ENCODE measurements around the gene IFNA17.
"Not testable (repeated sequence)": the region's sequence is repeated elsewhere in the genome, so short reads cannot be mapped to it uniquely, and the experiment has no call there.

Gene IFNA17

DNA sequence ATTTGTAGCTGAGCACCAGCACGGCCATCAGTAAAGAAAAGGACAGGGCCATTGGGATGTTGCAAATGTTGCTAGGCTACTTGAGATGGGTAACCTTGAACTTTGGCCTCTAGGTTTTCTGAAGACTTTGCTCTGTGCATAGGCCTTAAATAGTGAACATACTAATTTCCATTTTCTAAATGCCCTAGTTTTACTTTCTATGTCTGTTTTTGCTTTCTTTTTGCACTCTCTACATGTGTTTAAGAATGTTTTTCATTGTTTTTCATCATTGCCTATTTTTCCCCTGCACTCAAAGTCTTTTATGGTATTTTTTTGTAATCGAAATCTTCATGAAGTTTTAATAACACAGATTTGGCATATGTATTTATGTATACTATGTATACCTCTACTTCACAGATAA lies at the start of gene IFNA17:
TSS of gene IFNA17 (minus strand) at position 101 of the 400 bp plus-strand sequence. CDS start at position 52, 49 bp downstream.
- DNase-seq: no peak

DNA sequence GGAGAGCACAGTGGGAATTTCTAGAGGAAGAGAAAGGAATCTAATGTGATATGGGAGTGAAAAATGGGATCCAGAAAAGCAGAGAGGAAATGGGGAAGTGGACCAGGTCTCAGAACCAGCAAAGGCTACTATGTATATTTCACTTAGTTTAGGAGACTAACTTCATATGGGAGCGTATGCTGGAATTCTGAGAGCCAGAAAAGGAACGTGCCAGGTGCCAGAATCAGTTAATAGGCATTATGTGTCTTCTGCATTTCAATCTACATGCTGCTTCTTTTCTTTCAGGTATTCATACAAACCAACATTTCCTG lies 40.3 kb upstream of the IFNA17 start:
- DNase-seq: no peak

DNA sequence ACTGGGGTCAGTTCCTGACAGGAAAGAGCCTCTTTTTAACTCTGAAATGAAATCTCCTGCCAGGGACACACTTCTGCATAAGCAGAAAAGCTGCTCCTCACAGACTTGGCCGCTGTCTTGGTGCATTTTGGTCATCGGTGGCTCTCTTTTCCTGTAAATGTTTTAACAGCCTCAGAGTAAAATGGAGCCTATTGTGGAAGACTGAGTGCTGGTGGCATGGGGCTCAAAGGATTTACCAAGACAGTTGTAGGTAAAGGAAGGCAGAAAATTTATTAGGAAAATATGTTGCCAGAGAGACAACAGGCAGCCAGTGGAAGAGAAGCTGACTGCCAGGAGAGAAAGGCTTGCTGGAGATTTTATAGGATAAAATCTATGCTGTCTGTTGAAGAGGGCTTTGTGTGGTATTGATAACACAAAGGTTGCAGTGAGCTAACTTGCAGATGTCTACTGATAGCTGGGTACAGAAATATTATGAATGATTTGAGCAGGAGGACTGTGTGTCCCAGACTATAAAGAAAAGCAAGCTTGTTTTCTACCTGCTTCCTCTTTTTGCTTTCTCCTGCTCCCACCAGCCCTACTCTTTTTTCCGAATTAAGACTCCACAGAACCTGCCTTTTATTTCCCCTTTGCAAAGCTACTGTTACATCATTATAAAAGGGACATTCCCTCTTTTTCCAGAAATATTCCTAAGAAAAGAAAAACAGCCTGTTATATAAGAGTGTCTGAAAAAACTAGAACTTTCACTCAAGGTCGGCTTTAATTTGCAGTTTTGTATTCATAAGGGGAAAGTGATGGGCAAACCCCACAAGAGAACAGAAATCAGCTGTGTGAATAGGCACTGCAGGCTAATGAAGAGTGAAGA lies 39.7 kb upstream of the IFNA17 start:
- no peak for DNase-seq

DNA sequence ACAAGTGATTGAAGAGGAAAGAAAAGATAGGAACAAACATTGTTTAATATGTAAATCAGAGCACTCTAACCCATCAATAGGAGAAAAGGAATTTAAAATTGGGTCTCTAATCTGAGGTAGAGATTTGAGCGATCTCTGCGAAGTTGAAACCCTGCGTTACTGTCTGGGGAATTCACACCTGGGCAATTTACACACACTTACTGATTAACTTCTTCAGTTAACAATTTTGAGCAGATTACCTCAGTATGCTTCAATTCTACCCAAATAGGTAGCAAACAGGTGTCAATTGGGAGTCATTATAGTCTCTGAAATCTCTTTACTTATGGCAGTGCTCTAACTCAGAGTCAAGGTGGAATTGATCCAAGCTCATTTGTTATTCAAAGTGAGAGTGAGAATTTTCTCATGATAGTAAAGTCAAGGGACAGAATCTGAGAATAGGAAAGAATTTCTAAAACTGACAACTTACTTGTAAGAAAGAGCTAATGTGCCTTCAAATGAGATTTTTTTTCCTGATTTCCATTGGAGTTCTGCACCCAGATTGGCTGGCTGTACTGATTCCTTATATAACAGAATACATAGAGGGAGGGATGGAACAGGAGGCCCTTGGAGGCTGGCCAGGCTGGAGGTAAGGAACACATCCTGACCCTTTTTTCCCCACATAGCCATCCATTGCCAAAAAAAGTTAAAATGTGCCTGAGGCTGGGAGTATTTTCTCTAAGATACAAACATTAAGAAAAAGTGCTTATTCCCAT lies 38.9 kb upstream of the IFNA17 start:
- DNase-seq: no peak

DNA sequence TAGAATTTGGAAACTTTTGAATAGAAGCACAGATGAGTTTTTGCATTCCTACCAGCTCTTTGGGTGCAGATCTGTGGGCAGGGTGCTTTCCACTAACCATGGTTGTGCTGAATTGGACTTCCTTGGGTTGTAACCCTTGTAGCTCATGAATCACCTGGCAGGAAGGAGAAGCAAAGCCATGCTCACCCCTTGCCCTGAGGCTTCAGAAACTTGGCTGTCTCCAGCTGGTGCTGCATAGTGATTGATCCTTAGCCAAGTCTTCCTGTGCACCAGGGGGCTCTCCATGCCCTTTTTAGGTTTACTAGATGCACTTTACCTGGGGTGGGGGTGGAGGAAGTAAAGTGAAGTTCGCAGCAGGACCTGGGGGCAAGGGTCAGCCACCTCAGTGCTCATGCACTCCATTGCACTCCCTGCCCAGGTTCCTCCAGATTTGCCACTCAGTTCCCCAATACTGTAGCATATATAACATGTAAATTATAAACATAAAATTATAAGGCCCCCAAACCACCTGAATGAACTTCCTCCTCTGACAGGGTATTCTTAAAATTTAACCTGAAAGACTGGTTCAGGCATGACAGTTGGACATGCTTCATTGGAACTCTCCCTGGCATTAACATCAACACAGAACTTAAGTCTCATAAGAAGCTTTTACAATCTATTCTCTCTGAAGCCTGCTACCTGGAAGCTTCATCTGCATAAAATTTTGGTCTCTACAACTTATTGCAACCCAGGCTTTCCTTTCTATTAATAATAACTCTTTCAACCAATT lies 37.6 kb upstream of the IFNA17 start:
- no peak for DNase-seq

DNA sequence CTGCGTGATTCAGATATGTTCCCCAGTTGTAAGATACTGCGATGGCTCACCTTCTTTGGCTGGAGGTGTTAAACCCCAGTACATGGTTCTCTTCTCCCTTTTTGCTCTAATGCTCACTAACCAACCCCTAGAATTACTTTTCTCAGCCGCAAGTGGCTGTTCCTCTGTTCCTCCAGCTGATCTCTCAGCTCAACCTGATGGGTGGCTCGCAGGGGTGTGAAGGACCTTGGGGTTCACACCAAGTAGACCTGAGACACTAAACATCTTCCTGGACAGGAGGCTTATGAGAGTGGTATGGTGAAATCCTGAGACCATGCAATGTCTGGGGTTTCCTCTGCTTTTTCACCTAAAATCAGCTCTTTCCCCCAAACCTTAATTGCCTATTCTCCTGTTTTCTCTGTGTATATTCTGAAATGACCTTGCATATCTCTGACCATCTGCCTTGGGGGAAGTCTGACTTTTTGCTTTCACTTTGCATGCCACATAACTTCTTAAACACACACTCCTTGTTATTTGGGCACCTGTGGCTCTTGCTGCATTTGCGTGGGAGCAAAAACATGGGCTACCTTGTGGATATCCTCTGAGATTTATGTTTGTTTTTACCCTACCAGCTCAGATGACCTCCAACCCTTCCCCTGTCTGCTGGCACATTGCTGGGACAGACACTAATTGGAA lies 27.7 kb upstream of the IFNA17 start:
- DNase-seq: no peak

DNA sequence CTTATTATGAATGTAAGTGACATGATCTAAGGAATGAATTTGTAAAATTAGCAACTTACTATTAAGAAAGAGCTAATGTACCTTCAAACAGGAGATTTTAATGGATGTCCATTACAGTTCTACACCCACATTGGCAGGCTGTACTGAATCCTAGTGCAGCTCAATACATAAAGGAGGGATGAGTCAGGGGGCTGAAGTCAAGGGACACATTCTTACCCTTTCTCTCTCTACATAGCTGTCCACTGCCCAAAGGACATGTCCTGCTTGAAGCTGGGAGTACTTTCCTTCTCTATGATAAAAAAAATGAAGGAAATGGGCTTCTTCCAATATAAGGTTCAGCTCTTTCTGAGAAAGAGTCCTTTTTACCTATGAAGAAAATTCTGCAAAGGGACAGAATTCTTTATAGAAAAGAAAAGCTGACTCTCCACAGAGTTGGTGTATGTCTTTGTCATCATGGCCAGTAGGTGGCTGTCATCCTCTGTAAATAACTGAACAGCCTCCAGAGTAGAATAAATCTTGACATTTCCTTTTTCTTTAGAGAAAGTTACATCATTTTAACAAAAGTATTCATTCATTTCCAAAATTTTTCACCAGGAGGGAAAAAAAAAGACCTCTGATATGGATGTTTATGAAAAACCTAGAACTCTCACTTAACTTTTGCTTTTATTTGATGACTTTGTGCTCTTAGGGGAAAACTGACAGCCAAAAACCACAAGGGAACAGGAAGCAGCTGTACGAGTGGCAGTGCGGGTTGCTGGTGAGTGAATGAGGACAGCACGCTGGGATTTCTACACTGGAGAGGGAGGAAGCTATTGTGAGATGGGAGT lies 24.9 kb upstream of the IFNA17 start:
- DNase-seq: no peak

DNA sequence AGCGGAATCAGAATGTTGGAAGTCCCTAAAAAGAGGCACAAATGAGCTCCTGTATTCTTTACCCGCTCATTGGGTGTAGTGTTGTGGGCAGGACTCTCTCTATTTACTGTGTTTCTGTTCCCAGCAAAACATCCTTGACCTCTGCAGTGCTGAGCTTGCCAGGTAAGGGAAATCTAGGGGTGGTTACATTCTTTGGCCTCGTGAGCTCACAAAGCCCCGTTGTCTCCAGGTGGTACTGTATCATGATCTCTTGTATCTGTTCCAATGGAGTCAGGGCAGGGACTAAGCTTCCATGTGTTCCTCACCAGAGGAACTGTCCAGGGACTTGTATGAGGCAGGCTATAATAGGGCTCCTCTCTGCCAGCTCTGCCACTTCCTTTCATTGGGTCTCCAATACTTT lies 23.6 kb upstream of the IFNA17 start:
- no peak for DNase-seq

DNA sequence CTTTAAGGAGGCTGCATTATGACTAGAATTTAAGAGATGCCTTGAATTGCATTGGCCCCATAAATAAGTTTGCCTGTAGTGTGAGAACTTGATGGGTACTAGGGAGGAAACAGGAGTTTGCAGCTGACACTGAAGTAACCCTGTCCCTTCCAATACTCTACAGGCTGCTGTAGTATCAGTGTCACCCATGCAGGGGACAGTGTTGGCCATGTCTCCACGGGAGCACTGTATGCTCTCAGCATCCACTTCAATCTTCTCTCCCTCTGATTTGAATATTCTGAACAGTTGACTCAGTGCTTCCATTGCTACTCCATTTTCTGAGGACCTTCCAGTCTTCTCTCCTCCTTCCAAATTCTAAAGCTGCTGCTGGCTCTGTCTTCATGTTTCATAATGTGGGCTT lies 23.2 kb upstream of the IFNA17 start:
- no peak for DNase-seq

DNA sequence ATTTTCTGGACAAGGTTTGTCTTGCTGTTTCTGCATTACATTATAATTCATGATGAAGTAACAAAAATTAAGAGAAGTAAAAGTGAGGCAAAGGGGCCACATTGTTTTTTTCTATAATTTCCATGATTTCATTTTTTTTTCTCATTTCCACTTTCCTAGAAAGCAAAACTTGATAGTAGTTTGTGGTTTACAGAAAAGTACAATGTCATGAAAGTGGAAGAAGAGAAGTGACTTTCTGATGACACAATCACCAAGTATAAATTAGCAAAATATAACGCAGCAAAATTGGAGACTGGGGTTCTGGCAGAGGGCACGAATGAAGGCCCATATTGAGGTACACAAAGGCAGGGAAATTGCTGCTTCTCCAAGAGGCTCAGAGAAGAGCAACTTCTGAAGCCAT lies 16.8 kb upstream of the IFNA17 start:
- no peak for DNase-seq

DNA sequence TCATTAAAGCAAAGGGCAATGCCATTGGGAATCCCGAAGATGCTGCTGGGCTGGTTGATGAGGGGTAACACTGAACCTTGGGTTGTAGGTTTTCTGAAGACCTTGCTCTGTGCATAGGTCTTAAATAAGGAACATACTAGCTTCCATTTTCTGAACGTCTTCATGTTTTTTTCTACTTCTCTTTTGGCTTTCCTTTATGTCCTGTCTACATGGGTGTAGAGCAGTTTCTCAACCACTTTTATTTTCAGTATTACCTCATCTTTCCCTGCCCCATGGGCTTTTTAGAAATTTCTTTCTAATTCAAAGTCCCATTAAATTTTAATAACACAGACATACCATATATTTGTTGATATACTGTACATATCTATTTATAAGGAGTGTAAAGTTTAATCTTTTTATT lies 11.9 kb upstream of the IFNA17 start, which contains the start of gene IFNA14:
TSS of gene IFNA14 (minus strand) at position 95 of the 400 bp plus-strand sequence. CDS start at position 25, 70 bp downstream.
- no peak for DNase-seq

DNA sequence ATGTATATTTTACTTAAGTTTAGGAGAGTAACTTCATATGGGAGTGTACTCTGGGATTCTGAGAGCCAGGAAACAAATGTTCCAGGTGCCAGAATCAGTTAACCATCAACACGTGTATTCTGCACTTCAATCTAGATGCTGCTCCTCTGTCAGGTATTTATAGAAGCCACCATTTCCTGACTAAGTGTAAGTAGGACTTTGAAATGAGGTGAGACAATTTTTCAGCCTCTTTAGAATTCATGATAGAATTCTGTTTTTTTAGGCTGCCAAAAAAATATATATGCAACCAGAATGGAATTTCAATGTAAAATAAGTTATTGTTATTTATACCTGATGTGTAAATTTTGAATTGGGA lies 8.3 kb upstream of the IFNA17 start:
- DNase-seq: not testable (repeated sequence)

DNA sequence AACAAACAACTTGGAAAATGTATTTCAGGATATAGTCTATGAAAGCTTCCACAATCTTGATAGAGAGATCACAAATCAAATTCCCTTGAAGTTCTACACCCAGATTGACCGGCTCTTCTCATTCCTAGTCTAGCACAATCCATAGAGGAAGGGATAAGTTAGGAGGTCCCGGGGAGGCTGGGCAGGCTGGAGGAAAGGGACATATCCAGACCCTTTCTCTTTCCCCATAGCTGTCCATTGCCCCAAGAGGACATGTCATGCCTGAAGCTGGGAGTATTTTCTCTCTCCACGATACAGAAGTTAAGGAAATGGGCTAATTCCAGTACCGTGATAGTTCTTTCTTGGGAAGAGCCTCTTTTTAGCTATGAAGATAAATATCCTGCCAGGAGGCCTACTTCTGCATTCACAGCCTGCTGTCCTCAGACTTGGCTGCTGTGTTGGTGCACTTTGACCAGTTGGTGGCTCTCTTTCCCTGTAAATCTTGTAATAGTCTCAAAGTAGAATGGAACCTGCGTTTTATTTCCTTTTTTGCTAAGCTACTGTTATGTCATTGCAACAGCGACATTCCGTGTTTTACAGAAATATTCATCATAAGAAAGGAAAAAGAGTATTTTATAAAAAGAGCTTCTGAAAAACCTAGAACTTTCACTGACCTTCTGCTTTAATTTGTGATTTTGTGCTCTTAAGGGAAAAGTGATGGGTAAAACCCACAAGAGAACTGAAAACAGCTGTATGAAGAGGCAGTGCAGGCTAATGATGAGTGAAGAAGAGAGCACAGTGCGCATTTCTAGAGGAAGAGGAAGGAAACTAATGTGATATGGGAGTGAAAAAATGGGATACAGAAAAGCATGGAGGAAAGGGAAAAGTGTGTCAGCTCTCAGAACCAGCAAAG lies 7.7 kb upstream of the IFNA17 start:
- DNase-seq: peak; percentile 39

DNA sequence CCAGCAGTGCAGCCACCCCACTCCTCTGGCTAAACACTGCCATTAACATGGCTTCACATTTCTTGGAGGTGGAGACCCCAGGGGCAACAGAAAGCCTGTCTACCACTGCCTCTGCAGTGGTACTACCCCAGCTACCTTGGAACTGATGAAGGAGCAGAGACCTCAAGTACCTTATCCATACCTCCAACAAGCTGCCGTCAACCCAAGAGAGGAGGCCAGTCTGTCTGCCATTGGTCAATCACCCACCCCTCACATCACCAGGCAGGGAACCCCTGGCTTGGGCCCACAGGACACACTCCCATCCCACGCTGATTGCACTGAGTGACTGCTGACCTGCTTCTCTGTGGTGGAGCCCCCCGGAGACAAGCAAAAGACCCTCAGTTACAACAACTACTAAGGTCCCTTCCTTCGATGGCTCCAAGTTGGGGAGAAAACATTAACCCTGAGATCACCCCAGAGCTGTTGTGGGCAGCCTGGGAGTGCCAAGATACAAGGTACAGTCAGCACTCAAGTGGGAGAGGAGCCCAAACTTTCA lies 6.2 kb upstream of the IFNA17 start:
- DNase-seq: no peak

DNA sequence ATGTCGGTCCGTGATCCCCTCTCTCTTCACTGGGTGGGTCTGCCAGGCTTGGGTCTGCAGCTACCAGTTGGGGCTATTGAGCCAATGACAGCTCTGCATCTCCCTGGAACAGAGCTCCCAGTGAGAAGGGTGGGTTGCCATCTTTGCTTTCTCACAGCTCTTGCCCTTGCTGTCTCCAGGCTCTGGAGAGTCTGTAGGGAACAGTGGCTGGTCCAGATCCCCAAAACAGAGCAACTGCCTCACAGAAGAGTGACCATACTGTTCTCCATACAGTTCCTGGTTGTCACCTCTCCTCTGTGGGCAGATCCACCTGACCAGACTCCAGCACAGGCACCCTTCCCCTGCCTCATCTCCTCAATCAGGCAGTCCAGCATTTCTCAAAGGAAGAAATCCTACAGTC lies 5.2 kb upstream of the IFNA17 start:
- no peak for DNase-seq

DNA sequence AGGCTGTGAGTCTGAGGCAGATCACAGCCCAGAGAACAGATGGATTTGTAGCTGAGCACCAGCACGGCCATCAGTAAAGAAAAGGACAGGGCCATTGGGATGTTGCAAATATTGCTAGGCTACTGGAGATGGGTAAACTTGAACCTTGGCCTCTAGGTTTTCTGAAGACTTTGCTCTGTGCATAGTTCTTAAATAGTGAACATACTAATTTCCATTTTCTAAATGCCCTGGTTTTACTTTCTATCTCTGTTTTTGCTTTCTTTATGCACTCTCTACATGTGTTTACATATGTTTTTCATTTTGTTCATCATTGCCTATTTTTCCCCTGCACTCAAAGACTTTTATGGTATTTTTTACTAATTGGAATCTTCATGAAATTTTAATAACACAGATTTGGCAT lies 10.8 kb downstream of the IFNA17 start, which contains the start of gene IFNA16:
TSS of gene IFNA16 (minus strand) at position 101 of the 400 bp plus-strand sequence. CDS start at position 95, 6 bp downstream.
- not testable (repeated sequence) for DNase-seq

DNA sequence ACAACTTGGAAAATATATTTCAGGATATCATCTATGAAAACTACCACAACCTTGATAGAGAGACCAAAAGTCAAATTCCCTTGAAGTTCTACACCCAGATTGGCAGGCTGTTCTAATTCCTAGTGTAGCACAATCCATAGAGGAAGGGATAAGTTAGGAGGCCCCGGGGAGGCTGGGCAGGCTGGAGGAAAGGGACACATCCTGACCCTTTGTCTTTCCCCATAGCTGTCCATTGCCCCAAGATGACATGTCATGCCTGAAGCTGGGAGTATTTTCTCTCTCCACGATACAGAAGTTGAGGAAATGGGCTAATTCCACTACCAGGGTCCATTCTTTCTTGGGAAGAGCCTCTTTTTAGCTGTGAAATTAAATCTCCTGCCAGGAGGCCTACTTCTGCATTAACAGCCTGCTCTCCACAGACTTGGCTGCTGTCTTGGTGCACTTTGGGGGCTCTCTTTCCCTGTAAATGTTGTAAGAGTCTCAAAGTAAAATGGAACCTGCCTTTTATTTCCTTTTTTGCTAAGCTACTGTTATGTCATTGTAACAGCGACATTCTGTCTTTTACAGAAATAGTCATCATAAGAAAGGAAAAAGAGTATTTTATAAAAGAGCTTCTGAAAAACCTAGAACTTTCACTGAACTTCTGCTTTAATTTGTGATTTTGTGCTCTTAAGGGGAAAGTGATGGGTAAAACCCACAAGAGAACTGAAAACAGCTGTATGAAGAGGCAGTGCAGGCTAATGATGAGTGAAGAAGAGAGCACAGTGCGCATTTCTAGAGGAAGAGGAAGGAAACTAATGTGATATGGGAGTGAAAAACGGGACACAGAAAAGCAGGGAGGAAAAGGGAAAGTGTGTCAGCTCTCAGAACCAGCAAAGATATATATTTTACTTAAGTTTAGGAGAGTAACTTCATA lies 14.4 kb downstream of the IFNA17 start:
- DNase-seq: peak; percentile 5

DNA sequence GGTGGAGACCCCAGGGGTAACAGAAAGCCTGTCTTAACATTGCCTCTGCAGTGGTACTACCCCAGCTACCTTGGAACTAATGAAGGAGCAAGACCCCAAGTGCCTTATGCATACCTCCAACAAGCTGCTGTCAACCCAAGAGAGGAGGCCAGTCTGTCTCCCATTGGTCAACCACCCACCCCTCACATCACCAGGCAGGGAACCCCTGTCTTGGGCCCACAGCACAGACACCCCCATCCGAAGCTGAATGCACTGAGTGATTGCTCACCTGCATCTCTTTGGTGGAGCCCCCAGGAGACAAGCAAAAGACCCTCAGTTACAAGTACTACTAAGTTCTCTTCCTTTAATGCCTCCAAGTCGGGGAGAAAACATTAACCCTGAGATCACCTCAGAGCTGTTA lies 15.9 kb downstream of the IFNA17 start:
- not testable (repeated sequence) for DNase-seq

DNA sequence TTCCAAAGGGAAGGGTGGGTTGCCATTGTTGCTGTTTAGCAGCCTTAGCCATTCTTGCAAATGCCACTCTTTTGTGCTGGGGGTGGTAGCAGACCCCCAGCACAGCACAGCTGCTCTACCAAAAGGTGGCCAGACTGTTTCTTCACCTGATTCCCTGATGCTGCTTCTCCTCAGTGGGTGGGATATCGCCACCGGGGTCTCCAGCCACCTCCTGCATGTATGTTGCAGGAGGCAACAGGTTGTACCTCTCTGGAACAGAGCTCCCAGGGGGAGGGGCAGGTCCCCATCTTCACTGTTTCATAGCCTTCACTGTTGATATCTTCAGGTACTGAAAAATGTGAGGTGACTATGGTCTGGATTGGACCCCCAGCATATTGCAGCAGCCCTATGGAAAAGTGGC lies 17.2 kb downstream of the IFNA17 start:
- DNase-seq: not testable (repeated sequence)

Data from CD4-positive, alpha-beta T cell treated with Interleukin-4 for 4 hours (primary cell).